Spleen (tissue), 11 donors: Measurements from ENCODE around the gene FAM204A. TPM values are rescaled to one million over a fixed set of nuclear protein-coding genes. Genes with fewer than 3 reads are reported as not detected.

Source experiments
- DNase-seq: peaks from one replicate; pipeline ENCODE4 v3.0.0-alpha.2; 2020
- H3K27ac ChIP-seq, 8 donors: fragments of 200-600 bp; sonication (generic) in 7 of 8; 1 replicate in 4 of 8; 2 replicates in 4 of 8; pipeline versions ENCODE4 v1.5.0 to v1.8.0; 2016 to 2021; ENCODE audit warnings: inconsistent platforms in 4 of 8, mild to moderate bottlenecking in 4 of 8, moderate library complexity in 1 of 8
- H3K27me3 ChIP-seq, 7 donors: fragments of 200-600 bp; sonication (generic) in 6 of 7; replicated peaks in 1 of 7; 1 replicate in 4 of 7; 2 replicates in 3 of 7; pipeline versions ENCODE4 v1.5.0 to v1.8.0; 2016 to 2021; ENCODE audit warnings: inconsistent platforms in 3 of 7, mild to moderate bottlenecking in 1 of 7
- H3K36me3 ChIP-seq, 6 donors: fragments of 200-600 bp; sonication (generic) in 5 of 6; 1 replicate in 4 of 6; 2 replicates in 2 of 6; pipeline versions ENCODE4 v1.5.0 to v1.8.0; 2016 to 2021; ENCODE audit warnings: inconsistent platforms in 2 of 6
- H3K4me1 ChIP-seq, 6 donors: fragments of 200-600 bp; sonication (generic) in 5 of 6; 1 replicate in 3 of 6; 2 replicates in 3 of 6; pipeline versions ENCODE4 v1.5.0 to v1.8.0; 2016 to 2021; ENCODE audit warnings: inconsistent platforms in 3 of 6
- H3K4me3 ChIP-seq, 8 donors: fragments of 200-600 bp; sonication (generic) in 7 of 8; 1 replicate in 4 of 8; 2 replicates in 4 of 8; pipeline versions ENCODE4 v1.5.0 to v1.8.0; 2016 to 2021; ENCODE audit warnings: inconsistent platforms in 4 of 8, mild to moderate bottlenecking in 4 of 8, moderate library complexity in 2 of 8
- H3K9me3 ChIP-seq, 8 donors: fragments of 200-600 bp; sonication (generic) in 7 of 8; 1 replicate in 4 of 8; 2 replicates in 4 of 8; pipeline versions ENCODE4 v1.5.0 to v1.8.0; 2016 to 2021; ENCODE audit warnings: inconsistent platforms in 4 of 8
- CTCF ChIP-seq, 11 experiments: fragments of 200-600 bp in 7 of 11; fragments of 450-650 bp in 4 of 11; sonication (generic) in 4 of 11; IDR thresholded peaks in 8 of 11; conservative IDR thresholded peaks in 3 of 11; 1 replicate in 7 of 11; 2 replicates in 4 of 11; pipeline versions ENCODE4 v1.4.0 to v1.8.0; 2016 to 2021; ENCODE audit warnings: antibody characterized with exemption in 11 of 11, inconsistent platforms in 4 of 11, mild to moderate bottlenecking in 1 of 11
- POLR2A ChIP-seq, 3 donors: fragments of 450-650 bp; IDR thresholded peaks; one replicate each; pipeline ENCODE4 v1.5.1; 2017; ENCODE audit warnings: antibody characterized with exemption in 3 of 3, mild to moderate bottlenecking in 1 of 3
- POLR2AphosphoS5 ChIP-seq, 3 donors: sonication (generic); formaldehyde crosslinking; IDR thresholded peaks; one replicate each; pipeline ENCODE4 v1.5.1; 2017; ENCODE audit warnings: antibody characterized with exemption in 3 of 3
- WGBS, 5 donors: extraction: QIAGEN DNeasy Blood & Tissue Kit in 3 of 5; methylation state at CpG; one replicate each; pipeline versions ENCODE4 v1.1.5 to v1.1.7; 2013 to 2018; 5-methylcytosine and 5-hydroxymethylcytosine counted together
- intact Hi-C: fragments of 100-400 bp; cut with DNase I; formaldehyde crosslinking; loops from one replicate; pipeline ENCODE4 v1.15.0; 2023; ENCODE audit warnings: low total_unique reads
- polyA plus RNA-seq, 3 donors: library from polyadenylated mRNA; stranded (reverse); fragments of 200-250 nt; gene quantifications; one replicate each; pipeline ENCODE4 v1.2.1, GENCODE V29; 2013
- total RNA-seq, 7 donors: library from RNA; depleted of rRNA in 3 of 7; stranded (reverse); fragments of >200 nt in 3 of 7; fragmentation: NEBNext Ultra II Directional in 4 of 7; extraction: Animal tissue kit (Norgen Biotek cat#: 25700) in 4 of 7; gene quantifications; one replicate each; pipeline versions ENCODE4 v1.1.0 to v1.2.1, GENCODE V29; 2016 to 2021
- donor health status: healthy with polysubstance abuse.
- donor health status: DM: no; HTN: no; CAD: no; lungs with moderate emphysema.
- donor health status: DM: no; HTN: no; CAD: no.
- donor health status: Bipolar disorder and iron deficiency.
- donor health status: healthy.
- donor health status: DM: no; HTN: no; CAD: no.
- donor health status: DM: yes; HTN: yes; CAD: no.

Gene FAM204A
- total and polyA plus RNA-seq, 10 donors, result 39.5 to 78.2 (median 54.2) TPM

- no peak for DNase-seq
- Histone ChIP-seq H3K9me3 (no peaks in the 10 kb centered on the region), H3K4me3 (no peak overlapping the region), H3K27me3 (peaks cover 0 to 8% (median 0%) of the 10 kb centered on the region in 7 donors), H3K4me1 (no peaks in the 10 kb centered on the region), H3K36me3 (no peaks in the 10 kb centered on the region), H3K27ac (no peak overlapping the region)
- TF ChIP-seq CTCF (IDR thresholded peaks at IDR 0.05 in 8 of 11, conservative IDR thresholded peaks at IDR 0.05 in 3 of 11), result no peak
- TF ChIP-seq POLR2AphosphoS5 (IDR thresholded peaks at IDR 0.05), result no peak
- TF ChIP-seq POLR2A (IDR thresholded peaks at IDR 0.05), result no peak
- intact Hi-C loops, result no loop called here
- WGBS, 5 donors, result 43 to 75% (median 73%) methylated on average over 4 of the region's 4 CpGs
Measured at GRCh38 chr10:118373786-118374185, 31.7 kb upstream of the FAM204A start.

GRCh38 chr10:118370499-118370898, 28.4 kb upstream of the FAM204A start:
- DNase-seq, result no peak
- intact Hi-C loops, result no loop called here
- Histone ChIP-seq H3K4me3 (no peak overlapping the region), H3K36me3 (no peaks in the 10 kb centered on the region), H3K27me3 (no peaks in the 10 kb centered on the region), H3K4me1 (no peaks in the 10 kb centered on the region), H3K9me3 (peaks cover 0 to 20% (median 11%) of the 10 kb centered on the region in 8 donors), H3K27ac (no peak overlapping the region)
- TF ChIP-seq CTCF (IDR thresholded peaks at IDR 0.05 in 8 of 11, conservative IDR thresholded peaks at IDR 0.05 in 3 of 11), result no peak
- TF ChIP-seq POLR2A (IDR thresholded peaks at IDR 0.05), result no peak
- WGBS, 5 donors, result 89 to 97% (median 92%) methylated on average over 2 of the region's 2 CpGs

- Histone ChIP-seq H3K27me3 (no peaks in the 10 kb centered on the region), H3K4me3 (no peak overlapping the region), H3K9me3 (peaks cover 0 to 28% (median 15%) of the 10 kb centered on the region in 8 donors), H3K27ac (no peak overlapping the region), H3K36me3 (no peaks in the 10 kb centered on the region), H3K4me1 (no peaks in the 10 kb centered on the region)
- no peak for TF ChIP-seq POLR2AphosphoS5 (IDR thresholded peaks at IDR 0.05)
- no peak for TF ChIP-seq POLR2A (IDR thresholded peaks at IDR 0.05)
- TF ChIP-seq CTCF (IDR thresholded peaks at IDR 0.05 in 8 of 11, conservative IDR thresholded peaks at IDR 0.05 in 3 of 11), result no peak
- intact Hi-C loops, result no loop called here
- whole genome bisulfite sequencing, 5 donors, result 61 to 76% (median 74%) methylated on average over 4 of the region's 4 CpGs
- no peak for DNase-seq
Measured at GRCh38 chr10:118369641-118370205, 27.6 kb upstream of the FAM204A start.

GRCh38 chr10:118365702-118366101, 23.6 kb upstream of the FAM204A start:
- no peak for DNase-seq
- no peaks in the 10 kb centered on the region for H3K36me3 ChIP-seq
- H3K27ac ChIP-seq, result no peak overlapping the region
- H3K27me3 ChIP-seq, result no peaks in the 10 kb centered on the region
- H3K4me1 ChIP-seq, result no peaks in the 10 kb centered on the region
- H3K4me3 ChIP-seq, result no peak overlapping the region
- peaks cover 0 to 31% (median 15%) of the 10 kb centered on the region in 8 donors for H3K9me3 ChIP-seq
- TF ChIP-seq POLR2AphosphoS5 (IDR thresholded peaks at IDR 0.05) (no peak), POLR2A (IDR thresholded peaks at IDR 0.05) (no peak), CTCF (IDR thresholded peaks at IDR 0.05 in 8 of 11, conservative IDR thresholded peaks at IDR 0.05 in 3 of 11) (no peak)
- intact Hi-C loops, result no loop called here
